Urinary bladder (tissue), 4 donors: ENCODE measurements around the gene ERICH4. TPM values are rescaled to one million over a fixed set of nuclear protein-coding genes. Genes with fewer than 3 reads are reported as not detected.
"Not testable (repeated sequence)": the region's sequence is repeated elsewhere in the genome, so short reads cannot be mapped to it uniquely, and the experiment has no call there.

Experiments
- DNase-seq: peaks from one replicate; pipeline ENCODE4 v3.0.0-alpha.2; 2015; ENCODE audit errors: extremely low spot score
- H3K27ac ChIP-seq: one replicate; pipeline ENCODE4 v1.5.1; 2013; ENCODE audit warnings: low read depth, mild to moderate bottlenecking, moderate library complexity
- H3K36me3 ChIP-seq: one replicate; pipeline ENCODE4 v1.6.1; 2013; ENCODE audit warnings: mild to moderate bottlenecking, moderate library complexity; ENCODE audit not compliant: insufficient read depth
- H3K4me1 ChIP-seq: one replicate; pipeline ENCODE4 v1.6.1; 2013; ENCODE audit warnings: mild to moderate bottlenecking, moderate library complexity; ENCODE audit not compliant: insufficient read depth
- H3K4me3 ChIP-seq: one replicate; pipeline ENCODE4 v1.5.1; 2013; ENCODE audit warnings: low read depth, low read length
- WGBS: extraction: QIAGEN DNeasy Blood & Tissue Kit; methylation state at CpG from one replicate; pipeline ENCODE4 v1.1.7; 2013; 5-methylcytosine and 5-hydroxymethylcytosine counted together
- polyA plus RNA-seq: library from polyadenylated mRNA; stranded (reverse); fragments of 200-250 nt; gene quantifications from one replicate; pipeline ENCODE4 v1.2.3, GENCODE V29; 2013
- total RNA-seq: library from RNA; depleted of rRNA; stranded (reverse); fragments of >200 nt; gene quantifications from one replicate; pipeline ENCODE4 v1.2.3, GENCODE V29; 2014
- donor health status: healthy with polysubstance abuse.
- donor health status: healthy.

ERICH4 gene
- total and polyA plus RNA-seq, 2 donors: not detected

- WGBS: 98% methylated on average over 11 of the region's 11 CpGs
- not testable (repeated sequence) for DNase-seq
Measured at GRCh38 chr19:41435376-41435775, 7.6 kb upstream of the ERICH4 start.

GRCh38 chr19:41435936-41436673 is 6.9 kb upstream of the ERICH4 start:
- H3K27ac ChIP-seq: no peak overlapping the region
- H3K4me3 ChIP-seq: no peak overlapping the region
- H3K4me1 ChIP-seq: no peaks in the 10 kb centered on the region
- peaks cover 3% of the 10 kb centered on the region for H3K36me3 ChIP-seq
- 95% methylated on average over 19 of the region's 19 CpGs for WGBS
- no peak for DNase-seq

More at GRCh38 chr19:41435376-41435775, 7.6 kb upstream of the ERICH4 start:
- H3K27ac ChIP-seq, H3K36me3 ChIP-seq, H3K4me1 ChIP-seq, H3K4me3 ChIP-seq: not testable (repeated sequence)

DNA sequence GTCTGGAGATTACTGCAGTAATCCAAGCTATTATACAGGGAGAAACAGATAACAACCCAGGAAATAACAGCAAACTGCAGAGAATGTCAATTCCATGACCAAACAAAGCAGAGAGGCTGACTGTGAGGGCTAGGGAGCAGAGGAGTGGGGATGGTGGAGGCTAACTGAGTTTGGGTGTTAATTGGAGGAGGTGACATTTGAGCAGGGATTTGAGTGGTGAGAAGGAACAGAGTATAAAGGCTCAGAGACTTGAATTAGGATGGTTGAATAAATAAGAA is 6.3 kb upstream of the ERICH4 start:
- Histone ChIP-seq H3K36me3 (peaks cover 3% of the 10 kb centered on the region), H3K4me3 (no peak overlapping the region), H3K4me1 (no peaks in the 10 kb centered on the region), H3K27ac (no peak overlapping the region)
- no peak for DNase-seq

GRCh38 chr19:41437944-41438574 is 4.9 kb upstream of the ERICH4 start:
- H3K4me3 ChIP-seq: no peak overlapping the region
- WGBS: 90% methylated on average over 7 of the region's 7 CpGs
- H3K27ac ChIP-seq: no peak overlapping the region
- DNase-seq: no peak
- H3K36me3 ChIP-seq: peaks cover 3% of the 10 kb centered on the region
- no peaks in the 10 kb centered on the region for H3K4me1 ChIP-seq

DNA sequence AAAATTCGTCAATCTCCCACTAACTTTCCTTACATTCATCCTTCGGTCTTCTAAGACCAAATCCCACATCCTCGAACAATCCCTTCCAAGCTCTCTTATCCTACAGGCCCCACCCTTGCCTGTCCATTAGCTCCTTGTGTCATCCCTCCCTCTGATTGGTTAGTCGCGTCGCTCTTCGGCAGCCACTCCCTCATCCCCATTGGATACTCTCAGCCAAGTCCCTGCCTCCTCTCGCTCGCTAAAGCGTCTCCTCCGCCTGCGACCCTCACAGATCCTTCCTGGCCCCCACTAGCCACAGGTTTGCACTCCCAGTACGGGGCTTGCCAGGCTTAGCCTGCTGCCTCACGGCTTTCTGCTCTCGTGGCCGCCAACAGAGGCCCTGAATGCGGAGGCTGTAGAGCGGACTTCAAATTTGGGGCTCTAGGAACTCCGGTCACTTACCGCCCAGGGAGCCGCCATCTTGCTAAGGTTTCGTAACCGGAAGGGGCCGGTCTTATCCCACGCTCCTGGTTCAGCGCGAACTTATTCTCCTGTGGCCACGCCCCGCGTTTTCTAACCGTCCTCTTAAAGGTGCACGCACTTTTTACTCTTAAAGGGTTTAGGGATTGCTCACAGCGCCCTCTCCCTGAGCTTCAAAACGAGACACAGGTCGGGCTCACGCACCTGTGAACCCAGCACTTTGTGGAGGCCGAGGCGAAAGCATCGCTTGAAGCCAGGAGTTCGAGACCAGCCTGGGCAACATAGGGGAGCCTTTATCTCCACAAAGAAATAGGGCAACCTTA is 3.3 kb upstream of the ERICH4 start, which contains the start of gene DMAC2:
TSS of gene DMAC2 (minus strand) at position 472 of the 782 bp plus-strand sequence. CDS start at position 459, 13 bp downstream.
- WGBS: under 1% methylated on average over 40 of the region's 40 CpGs
- no peaks in the 10 kb centered on the region for H3K36me3 ChIP-seq
- no peaks in the 10 kb centered on the region for H3K4me1 ChIP-seq
- peak within 1 kb of the TSS; percentile 60 for H3K4me3 ChIP-seq
- peak within 1 kb of the TSS; percentile 95 for H3K27ac ChIP-seq
- peak; percentile 96 for DNase-seq

DNA sequence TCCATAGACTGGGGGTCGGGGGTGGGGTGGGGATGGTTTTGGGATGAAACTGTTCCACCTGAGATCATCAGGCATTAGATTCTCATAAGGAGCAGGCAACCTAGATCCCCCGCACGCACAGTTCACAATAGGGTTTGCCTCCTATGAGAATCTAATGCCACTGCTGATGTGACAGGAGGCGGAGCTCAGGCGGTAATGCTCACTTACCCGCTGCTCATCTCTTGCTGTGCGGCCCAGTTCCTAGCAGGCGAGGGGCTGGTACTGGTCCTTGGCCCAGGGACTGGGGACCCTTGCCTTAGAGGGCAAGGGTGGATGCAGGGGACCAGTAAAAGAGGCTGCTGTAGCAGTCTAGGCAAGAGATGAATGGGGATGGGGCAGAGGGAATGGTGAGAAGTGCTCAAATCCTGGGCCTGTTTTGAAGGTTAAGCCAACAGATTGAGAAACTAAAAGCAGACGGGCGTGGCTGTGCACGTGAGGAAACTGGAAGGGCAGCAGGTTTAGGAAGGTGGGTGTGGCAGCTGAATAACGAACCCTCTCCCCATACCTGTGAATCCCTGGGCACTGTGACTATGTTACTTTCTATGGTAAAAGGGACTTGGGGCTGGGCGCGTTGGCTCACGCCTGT is 1.5 kb upstream of the ERICH4 start:
- no peak overlapping the region for H3K4me3 ChIP-seq
- no peaks in the 10 kb centered on the region for H3K36me3 ChIP-seq
- WGBS: 85% methylated on average over 15 of the region's 15 CpGs
- H3K4me1 ChIP-seq: no peaks in the 10 kb centered on the region
- H3K27ac ChIP-seq: no peak overlapping the region
- DNase-seq: no peak

- no peak for DNase-seq
- no peak overlapping the region for H3K4me3 ChIP-seq
- no peaks in the 10 kb centered on the region for H3K36me3 ChIP-seq
- no peaks in the 10 kb centered on the region for H3K4me1 ChIP-seq
- 60% methylated on average over 6 of the region's 6 CpGs for WGBS
- H3K27ac ChIP-seq: no peak overlapping the region
Measured at GRCh38 chr19:41443813-41444455, 978 bp downstream of the ERICH4 start.

GRCh38 chr19:41445575-41445974 is 2.6 kb downstream of the ERICH4 start:
- Histone ChIP-seq H3K27ac (no peak overlapping the region), H3K4me3 (no peak overlapping the region), H3K36me3 (no peaks in the 10 kb centered on the region), H3K4me1 (no peaks in the 10 kb centered on the region)
- 58% methylated on average over 5 of the region's 5 CpGs for WGBS
- DNase-seq: no peak

- 64% methylated on average over 12 of the region's 12 CpGs for WGBS
- Histone ChIP-seq H3K4me3 (no peak overlapping the region), H3K36me3 (no peaks in the 10 kb centered on the region), H3K27ac (no peak overlapping the region), H3K4me1 (no peaks in the 10 kb centered on the region)
- no peak for DNase-seq
Measured at GRCh38 chr19:41447732-41448332, 4.9 kb downstream of the ERICH4 start.

DNA sequence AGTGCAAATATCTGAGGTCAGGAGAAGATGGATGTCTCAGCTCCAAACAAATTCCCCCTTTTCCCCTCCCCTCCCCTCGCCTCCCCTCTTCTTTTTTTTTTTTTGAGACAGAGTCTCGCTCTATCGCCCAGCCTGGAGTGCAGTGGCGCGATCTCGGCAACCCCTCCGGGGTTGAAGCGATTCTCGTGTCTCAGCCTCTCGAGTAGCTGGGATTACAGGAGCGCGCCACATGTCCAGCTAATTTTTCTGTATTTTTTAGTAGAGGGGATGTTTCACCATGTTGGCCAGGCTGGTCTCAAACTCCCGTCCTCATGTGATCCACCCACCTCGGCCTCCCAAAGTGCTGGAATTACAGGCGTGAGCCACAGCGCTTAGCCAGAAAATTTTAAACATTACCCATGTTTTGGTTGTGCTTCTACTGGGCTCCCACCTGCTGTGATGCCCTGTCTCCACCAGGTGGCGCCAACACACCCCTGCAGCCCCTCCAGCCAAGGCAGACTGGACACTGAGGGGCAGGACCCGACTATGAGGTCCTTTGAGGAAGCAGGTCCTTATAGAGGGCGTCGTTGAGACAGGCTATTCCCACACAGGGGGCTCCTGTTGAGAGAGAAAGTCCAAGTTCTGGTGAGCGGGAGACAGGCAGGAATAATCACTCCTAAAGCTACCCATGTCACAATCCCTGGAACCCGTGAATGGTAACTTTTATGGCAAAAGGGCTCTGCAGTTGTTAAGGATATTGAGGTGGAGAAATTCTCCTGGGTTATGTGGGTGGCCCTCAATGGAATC is 6.3 kb downstream of the ERICH4 start:
- H3K4me1 ChIP-seq: no peaks in the 10 kb centered on the region
- H3K27ac ChIP-seq: no peak overlapping the region
- DNase-seq: peak; percentile 37
- no peaks in the 10 kb centered on the region for H3K36me3 ChIP-seq
- WGBS: 3% methylated on average over 22 of the region's 22 CpGs
- no peak overlapping the region for H3K4me3 ChIP-seq

GRCh38 chr19:41449865-41450178 is 6.9 kb downstream of the ERICH4 start:
- H3K4me1 ChIP-seq: no peaks in the 10 kb centered on the region
- H3K27ac ChIP-seq: no peak overlapping the region
- WGBS: 66% methylated on average over 3 of the region's 3 CpGs
- no peaks in the 10 kb centered on the region for H3K36me3 ChIP-seq
- no peak for DNase-seq
- H3K4me3 ChIP-seq: no peak overlapping the region

DNA sequence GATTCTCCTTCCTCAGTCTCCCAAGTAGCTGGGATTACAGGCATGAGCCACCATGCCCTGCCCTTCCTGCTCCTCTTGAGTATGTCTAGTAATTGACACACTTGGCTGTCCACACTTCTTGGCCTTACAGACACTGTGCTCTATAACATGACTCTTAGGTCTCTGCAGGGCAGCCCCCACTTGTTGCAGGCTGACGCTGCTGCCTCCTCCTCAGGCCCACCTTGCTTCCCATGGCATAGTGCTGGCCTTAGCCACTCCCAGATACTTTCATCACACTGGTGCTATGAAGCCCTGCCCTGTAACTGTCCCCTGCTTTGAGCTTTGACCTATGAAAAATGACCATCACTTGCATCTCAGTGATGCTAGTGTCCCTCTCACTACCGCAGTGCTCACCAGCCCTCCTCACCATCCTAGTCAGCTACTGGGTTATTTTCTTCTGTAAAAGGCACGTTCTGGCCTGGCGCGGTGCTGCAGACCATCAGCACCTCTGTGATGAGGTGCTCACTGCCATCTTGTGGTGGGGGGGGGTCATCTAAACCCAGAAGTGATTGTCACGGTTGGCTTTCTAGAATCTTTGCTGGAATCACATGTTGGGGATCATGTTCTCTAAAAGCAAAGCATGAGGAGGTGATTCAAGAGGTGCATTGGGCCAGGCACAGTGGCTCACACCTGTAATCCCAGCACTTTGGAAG is 9.8 kb downstream of the ERICH4 start:
- WGBS: 65% methylated on average over 6 of the region's 6 CpGs
- H3K4me1 ChIP-seq: no peaks in the 10 kb centered on the region
- no peaks in the 10 kb centered on the region for H3K36me3 ChIP-seq
- no peak overlapping the region for H3K27ac ChIP-seq
- DNase-seq: no peak
- H3K4me3 ChIP-seq: no peak overlapping the region
